Psoas muscle (tissue), 8 donors: ENCODE measurements around the gene PMPCA. TPM values are rescaled to one million over a fixed set of nuclear protein-coding genes. Genes with fewer than 3 reads are reported as not detected.

ENCODE experiments used
- ATAC-seq, 4 donors: fragments of 200-7000 bp; cut with Tn5 transposase; one replicate each; pipeline ENCODE4 v1.9.1; 2020; ENCODE audit warnings: moderate library complexity in 3 of 4, mild to moderate bottlenecking in 2 of 4
- DNase-seq, 2 donors: peaks; one replicate each; pipeline ENCODE4 v3.0.0-alpha.2; 2020
- H3K27ac ChIP-seq: fragments of 200-600 bp; one replicate; pipeline ENCODE4 v1.8.0; 2022
- H3K27me3 ChIP-seq, 3 donors: fragments of 200-600 bp in 1 of 3; one replicate each; pipeline versions ENCODE4 v1.6.1 to v1.8.0; 2013 to 2022; ENCODE audit warnings: low read length in 2 of 3, mild to moderate bottlenecking in 2 of 3, moderate library complexity in 1 of 3; ENCODE audit not compliant: insufficient read depth in 3 of 3
- H3K36me3 ChIP-seq, 2 donors: fragments of 200-600 bp in 1 of 2; one replicate each; pipeline versions ENCODE4 v1.6.1 to v1.8.0; 2013 to 2022; ENCODE audit warnings: low read depth in 1 of 2, mild to moderate bottlenecking in 1 of 2, moderate library complexity in 1 of 2; ENCODE audit not compliant: insufficient read depth in 1 of 2
- H3K4me1 ChIP-seq: fragments of 200-600 bp; one replicate; pipeline ENCODE4 v1.8.0; 2022
- H3K4me3 ChIP-seq: fragments of 200-600 bp; one replicate; pipeline ENCODE4 v1.8.0; 2022; ENCODE audit warnings: mild to moderate bottlenecking
- H3K9me3 ChIP-seq: fragments of 200-600 bp; one replicate; pipeline ENCODE4 v1.8.0; 2022
- CTCF ChIP-seq: fragments of 200-600 bp; IDR thresholded peaks from one replicate; pipeline ENCODE4 v1.8.0; 2022; ENCODE audit warnings: antibody characterized with exemption
- WGBS, 3 donors: extraction: QIAGEN DNeasy Blood & Tissue Kit; methylation state at CpG; one replicate each; pipeline versions ENCODE4 v1.1.6 to v1.1.7; 2013; 5-methylcytosine and 5-hydroxymethylcytosine counted together
- intact Hi-C, 2 donors: fragments of 100-400 bp; cut with DNase I; formaldehyde crosslinking; loops; one replicate each; pipeline versions ENCODE4 v1.11.0 to v1.14.2; 2022
- polyA plus RNA-seq, 3 donors: library from polyadenylated mRNA; stranded (reverse); fragments of 200-250 nt; gene quantifications; one replicate each; pipeline ENCODE4 v1.2.3, GENCODE V29; 2013
- total RNA-seq, 4 donors: library from RNA; stranded (reverse); fragmentation: NEBNext Ultra II Directional in 2 of 4; extraction: Animal tissue kit (Norgen Biotek cat#: 25700) in 2 of 4; gene quantifications; one replicate each; pipeline versions ENCODE4 v1.2.1 to v1.2.4, GENCODE V29; 2021 to 2023
- donor health status: healthy with polysubstance abuse.
- donor health status: DM: no; HTN: no; CAD: no; lungs with moderate emphysema.
- donor health status: Bipolar disorder and iron deficiency.
- donor health status: healthy.
- donor health status: DM: yes; HTN: yes; CAD: no.
- donor health status: DM: no; HTN: no; CAD: no.
- donor health status: DM: no; HTN: no; CAD: no.
- donor health status: DM: yes; HTN: yes; CAD: no.

Gene PMPCA
- total and polyA plus RNA-seq, 7 donors, result 42.4 to 116 (median 63.6) TPM

GRCh38 chr9:136362450-136362784 lies 48.0 kb upstream of the PMPCA start:
- 81 to 94% (median 89%) methylated on average over 6 of the region's 6 CpGs for WGBS, 3 donors
- Histone ChIP-seq H3K36me3 (peaks cover 0 to 6% of the 10 kb centered on the region in 2 donors), H3K9me3 (no peaks in the 10 kb centered on the region), H3K27ac (peak overlapping the region; percentile 23), H3K4me3 (no peak overlapping the region), H3K4me1 (peaks cover 12% of the 10 kb centered on the region), H3K27me3 (no peaks in the 10 kb centered on the region)
- DNase-seq, result no peak
- TF ChIP-seq CTCF, result no peak
- no peak for ATAC-seq
- intact Hi-C loops, result no loop called here

DNA sequence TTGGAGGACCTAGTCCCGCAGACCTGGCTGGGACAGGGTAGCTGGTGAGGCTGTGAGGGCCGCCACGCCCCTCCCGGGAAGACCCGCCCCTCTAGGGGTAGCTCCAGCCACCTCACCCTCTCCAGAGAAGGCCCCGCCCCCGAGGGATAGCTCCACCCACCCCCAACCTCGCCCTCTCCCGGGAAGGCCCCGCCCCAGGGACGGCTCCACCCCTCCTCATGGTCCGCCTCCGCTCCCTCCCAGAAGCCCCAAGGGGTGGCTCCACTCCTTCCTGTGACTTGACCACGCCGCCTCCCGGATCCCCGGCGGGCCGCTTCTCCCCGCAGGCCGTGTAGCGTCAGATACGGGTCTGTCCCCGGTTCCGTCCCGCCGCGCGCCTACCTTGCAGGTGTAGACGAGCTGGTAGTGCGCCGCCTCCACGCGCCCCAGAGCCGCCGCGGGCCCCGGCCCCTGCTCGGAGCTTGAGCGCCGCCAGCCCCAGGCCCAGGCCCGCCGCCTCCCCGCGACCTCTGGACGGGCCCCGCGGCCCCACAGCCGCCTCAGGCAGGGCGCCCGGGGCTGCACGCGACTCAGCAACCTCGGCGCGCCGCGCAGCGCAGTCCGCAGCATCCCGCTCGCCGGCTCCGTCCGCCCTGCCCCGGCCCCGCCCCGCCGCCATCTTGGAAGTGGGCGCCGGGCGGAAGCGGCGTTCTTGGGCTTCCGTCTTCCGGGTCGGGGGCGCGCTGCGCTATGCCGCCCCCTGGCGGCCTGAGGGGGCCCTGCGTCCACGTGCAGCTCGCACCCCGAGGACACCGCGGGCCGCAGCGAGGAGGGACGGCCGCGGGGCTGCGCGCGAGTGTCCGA lies 47.1 kb upstream of the PMPCA start, which contains the start of gene DNLZ:
TSS of gene DNLZ (minus strand) at position 639 of the 843 bp plus-strand sequence. CDS start at position 609, 30 bp downstream.
- peaks cover 0 to 6% of the 10 kb centered on the region in 2 donors for H3K36me3 ChIP-seq
- peaks cover 0 to 4% (median 0%) of the 10 kb centered on the region in 3 donors for H3K27me3 ChIP-seq
- peaks cover 12% of the 10 kb centered on the region for H3K4me1 ChIP-seq
- 1% methylated on average over 53 to 97 of the region's 97 CpGs for WGBS, 3 donors
- intact Hi-C loops, result no loop called here
- DNase-seq (peak; percentile 98 to 99), ATAC-seq (peak; percentile 93 to 95 (median 94))
- H3K9me3 ChIP-seq, result no peaks in the 10 kb centered on the region
- peak; percentile 98 for TF ChIP-seq CTCF
- peak within 1 kb of the TSS; percentile 93 for H3K4me3 ChIP-seq
- peak within 1 kb of the TSS; percentile 98 for H3K27ac ChIP-seq

GRCh38 chr9:136363949-136364748 lies 46.3 kb upstream of the PMPCA start:
- H3K36me3 ChIP-seq, result peaks cover 0 to 3% of the 10 kb centered on the region in 2 donors
- H3K9me3 ChIP-seq, result no peaks in the 10 kb centered on the region
- no peak for TF ChIP-seq CTCF
- H3K4me3 ChIP-seq, result peak overlapping the region; percentile 93
- no peak overlapping the region for H3K27ac ChIP-seq
- no peak for DNase-seq
- intact Hi-C loops, result loop anchor here in 1 of 2 donors (2.0 kb wide), 1 partner anchor 43 kb away; no protein-coding TSS in a partner anchor
- H3K4me1 ChIP-seq, result peaks cover 12% of the 10 kb centered on the region
- H3K27me3 ChIP-seq, result peaks cover 0 to 12% (median 0%) of the 10 kb centered on the region in 3 donors
- WGBS, 3 donors, result 41 to 46% (median 43%) methylated on average over 40 to 54 of the region's 54 CpGs
- no peak for ATAC-seq

GRCh38 chr9:136364942-136365774 lies 45.3 kb upstream of the PMPCA start:
- 74 to 79% (median 78%) methylated on average over 25 to 31 of the region's 31 CpGs for WGBS, 3 donors
- DNase-seq (no peak), ATAC-seq (no peak)
- H3K4me1 ChIP-seq, result peaks cover 12% of the 10 kb centered on the region
- no peak for TF ChIP-seq CTCF
- H3K36me3 ChIP-seq, result no peaks in the 10 kb centered on the region
- H3K27ac ChIP-seq, result no peak overlapping the region
- peaks cover 0 to 13% (median 0%) of the 10 kb centered on the region in 3 donors for H3K27me3 ChIP-seq
- H3K4me3 ChIP-seq, result no peak overlapping the region
- H3K9me3 ChIP-seq, result no peaks in the 10 kb centered on the region
- intact Hi-C loops, result loop anchor here in 1 of 2 donors (2.0 kb wide), 1 partner anchor 42 kb away; no protein-coding TSS in a partner anchor
